K562 (cell line): Measurements from ENCODE around the gene RNF32. TPM values are rescaled to one million over a fixed set of nuclear protein-coding genes. Genes with fewer than 3 reads are reported as not detected.

Experiments
- HDAC3 ChIP-seq: fragments of 450-650 bp; IDR thresholded peaks from 2 replicates; pipeline ENCODE4 v1.6.1; 2018; ENCODE audit warnings: borderline replicate concordance, mild to moderate bottlenecking, moderate library complexity; ENCODE audit not compliant: partially characterized antibody
- RBBP5 ChIP-seq: fragments of 200-600 bp; sonication (generic); IDR thresholded peaks from 2 replicates; pipeline ENCODE4 v1.6.1; 2012; ENCODE audit warnings: borderline replicate concordance, mild to moderate bottlenecking, low read length, control low read depth, inconsistent platforms; ENCODE audit not compliant: insufficient read depth, poor library complexity, severe bottlenecking
- RBM14 ChIP-seq: fragments of 200-400 bp; formaldehyde crosslinking; IDR thresholded peaks from 2 replicates; pipeline ENCODE4 v1.6.1; 2018; ENCODE audit warnings: low read depth, mild to moderate bottlenecking, low read length, moderate library complexity, borderline replicate concordance; ENCODE audit not compliant: insufficient read depth
- TBP ChIP-seq: optimal IDR thresholded peaks from 2 replicates; pipeline ENCODE3; 2011; ENCODE audit warnings: low read depth, low read length, improper control_type of control experiment
- ZBED1 ChIP-seq: IDR thresholded peaks from 2 replicates; pipeline ENCODE4 v1.6.1; 2014
- polyA plus RNA-seq, 8 experiments: library from polyadenylated mRNA; depleted of rRNA in 4 of 8; stranded (reverse) in 5 of 8; unstranded in 3 of 8; fragments of >200 nt; fragmentation: Nextera tagmentation in 2 of 8; fragmentation: Illumina TruSeq in 1 of 8; extraction: Ambion mirVana in 2 of 8; extraction: Trizol in 1 of 8; gene quantifications; 2 replicates each; pipeline versions ENCODE4 v1.2.1 to v1.2.3, GENCODE V29; 2011 to 2014; ENCODE audit warnings: inconsistent platforms in 1 of 8, missing spikeins in 1 of 8
- total RNA-seq, 7 experiments: library from RNA; depleted of rRNA in 6 of 7; stranded (reverse); fragments of >200 nt in 6 of 7; fragmentation: Illumina TruSeq in 2 of 7; extraction: Trizol in 2 of 7; gene quantifications; 2 replicates each; pipeline versions ENCODE4 v1.2.1 to v1.2.3, GENCODE V29; 2011 to 2021; ENCODE audit warnings: low replicate concordance in 1 of 7
- TF ChIP-seq, protein P1 (sequence below): fragments of 450-650 bp; formaldehyde crosslinking; IDR thresholded peaks from 2 replicates; pipeline ENCODE4 v1.4.0; 2022; ENCODE audit warnings: missing genetic modification characterization
- TF ChIP-seq, protein P2 (sequence below), 2 experiments: fragments of 450-650 bp; formaldehyde crosslinking in 1 of 2; IDR thresholded peaks; 2 replicates each; pipeline versions ENCODE4 v1.4.0 to v1.6.1; 2014 to 2020; ENCODE audit warnings: mild to moderate bottlenecking in 2 of 2, borderline replicate concordance in 1 of 2, low read depth in 1 of 2
- TF ChIP-seq, protein P3 (sequence below), 2 experiments: fragments of 450-650 bp; IDR thresholded peaks; 2 replicates each; pipeline ENCODE4 v1.6.1; 2016
- TF ChIP-seq, protein P4 (sequence below): sonication (generic); formaldehyde crosslinking; IDR thresholded peaks from 2 replicates; pipeline ENCODE4 v1.8.1; 2023; ENCODE audit warnings: mild to moderate bottlenecking, missing genetic modification reagents, moderate library complexity
- TF ChIP-seq, protein P5 (sequence below), 3 experiments: IDR thresholded peaks in 2 of 3; conservative IDR thresholded peaks in 1 of 3; 2 replicates each; pipeline ENCODE4 v1.5.1; 2011 to 2012; ENCODE audit warnings: low read length in 3 of 3, mild to moderate bottlenecking in 3 of 3, control low read depth in 2 of 3, improper control_type of control experiment in 1 of 3, inconsistent platforms in 1 of 3, low read depth in 1 of 3, mixed read lengths in 1 of 3, moderate library complexity in 1 of 3; ENCODE audit not compliant: insufficient read depth in 2 of 3

Gene RNF32
- total and polyA plus RNA-seq, 9 of the 15 experiments (the other 6 are each of a cell fraction or from before 2014, with no cell fraction given): 2.6 to 7.0 (median 4.6) TPM

DNA sequence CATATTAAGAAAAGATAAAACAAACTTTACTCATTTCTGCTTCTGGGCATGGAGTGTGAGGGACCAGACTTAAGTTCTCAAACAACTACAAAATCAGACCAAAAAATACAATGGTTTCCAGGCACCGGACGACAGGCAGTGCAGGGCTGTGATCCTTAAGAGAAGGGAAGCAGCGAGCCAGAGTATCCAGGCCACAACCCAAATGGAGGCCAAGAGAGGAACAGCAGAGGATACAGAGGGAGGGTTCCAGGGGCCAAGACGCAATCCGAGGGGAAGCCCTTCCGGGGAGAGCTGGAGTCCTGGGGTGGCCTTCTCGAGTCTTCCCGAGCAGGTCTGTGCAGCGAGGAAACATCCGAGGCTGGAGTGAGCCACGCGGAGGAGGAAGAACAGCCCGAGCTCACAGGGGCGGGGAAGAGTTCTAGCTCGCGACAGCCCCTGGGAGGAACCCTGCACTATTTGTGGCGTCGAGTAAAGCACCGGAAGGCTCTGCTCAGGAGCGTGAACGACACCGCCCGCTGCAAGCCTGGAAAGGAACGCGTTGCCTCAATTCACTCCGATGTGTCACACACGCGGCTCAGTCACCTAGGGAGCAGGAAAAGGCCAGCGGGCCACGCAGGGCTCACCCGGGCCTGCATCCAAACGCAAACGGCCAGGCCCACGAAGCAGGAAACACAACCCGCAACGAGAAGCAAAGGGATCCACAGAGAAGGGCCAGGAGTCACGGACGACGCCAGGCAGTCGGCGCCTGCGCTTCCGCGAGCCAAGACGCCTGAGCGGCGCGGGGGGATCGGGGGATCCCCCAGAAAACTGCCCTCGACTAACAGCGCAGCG lies 933 bp upstream of the RNF32 start (continued):
- TF ChIP-seq, protein P1, sequence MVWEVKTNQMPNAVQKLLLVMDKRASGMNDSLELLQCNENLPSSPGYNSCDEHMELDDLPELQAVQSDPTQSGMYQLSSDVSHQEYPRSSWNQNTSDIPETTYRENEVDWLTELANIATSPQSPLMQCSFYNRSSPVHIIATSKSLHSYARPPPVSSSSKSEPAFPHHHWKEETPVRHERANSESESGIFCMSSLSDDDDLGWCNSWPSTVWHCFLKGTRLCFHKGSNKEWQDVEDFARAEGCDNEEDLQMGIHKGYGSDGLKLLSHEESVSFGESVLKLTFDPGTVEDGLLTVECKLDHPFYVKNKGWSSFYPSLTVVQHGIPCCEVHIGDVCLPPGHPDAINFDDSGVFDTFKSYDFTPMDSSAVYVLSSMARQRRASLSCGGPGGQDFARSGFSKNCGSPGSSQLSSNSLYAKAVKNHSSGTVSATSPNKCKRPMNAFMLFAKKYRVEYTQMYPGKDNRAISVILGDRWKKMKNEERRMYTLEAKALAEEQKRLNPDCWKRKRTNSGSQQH (CRISPR knock-in tag): 0 out of 2 replicates have a peak, but pooled peaks have one; percentile 61
- TF ChIP-seq RBBP5 (no peak), RBM14 (peak; percentile 95; the same call in 1 of the 2 replicates), ZBED1 (no peak), HDAC3 (no peak), TBP (peak; percentile 23)
- TF ChIP-seq, protein P2, sequence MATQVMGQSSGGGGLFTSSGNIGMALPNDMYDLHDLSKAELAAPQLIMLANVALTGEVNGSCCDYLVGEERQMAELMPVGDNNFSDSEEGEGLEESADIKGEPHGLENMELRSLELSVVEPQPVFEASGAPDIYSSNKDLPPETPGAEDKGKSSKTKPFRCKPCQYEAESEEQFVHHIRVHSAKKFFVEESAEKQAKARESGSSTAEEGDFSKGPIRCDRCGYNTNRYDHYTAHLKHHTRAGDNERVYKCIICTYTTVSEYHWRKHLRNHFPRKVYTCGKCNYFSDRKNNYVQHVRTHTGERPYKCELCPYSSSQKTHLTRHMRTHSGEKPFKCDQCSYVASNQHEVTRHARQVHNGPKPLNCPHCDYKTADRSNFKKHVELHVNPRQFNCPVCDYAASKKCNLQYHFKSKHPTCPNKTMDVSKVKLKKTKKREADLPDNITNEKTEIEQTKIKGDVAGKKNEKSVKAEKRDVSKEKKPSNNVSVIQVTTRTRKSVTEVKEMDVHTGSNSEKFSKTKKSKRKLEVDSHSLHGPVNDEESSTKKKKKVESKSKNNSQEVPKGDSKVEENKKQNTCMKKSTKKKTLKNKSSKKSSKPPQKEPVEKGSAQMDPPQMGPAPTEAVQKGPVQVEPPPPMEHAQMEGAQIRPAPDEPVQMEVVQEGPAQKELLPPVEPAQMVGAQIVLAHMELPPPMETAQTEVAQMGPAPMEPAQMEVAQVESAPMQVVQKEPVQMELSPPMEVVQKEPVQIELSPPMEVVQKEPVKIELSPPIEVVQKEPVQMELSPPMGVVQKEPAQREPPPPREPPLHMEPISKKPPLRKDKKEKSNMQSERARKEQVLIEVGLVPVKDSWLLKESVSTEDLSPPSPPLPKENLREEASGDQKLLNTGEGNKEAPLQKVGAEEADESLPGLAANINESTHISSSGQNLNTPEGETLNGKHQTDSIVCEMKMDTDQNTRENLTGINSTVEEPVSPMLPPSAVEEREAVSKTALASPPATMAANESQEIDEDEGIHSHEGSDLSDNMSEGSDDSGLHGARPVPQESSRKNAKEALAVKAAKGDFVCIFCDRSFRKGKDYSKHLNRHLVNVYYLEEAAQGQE (IDR thresholded peaks at IDR 0.05; ENCODE audit: borderline replicate concordance): no peak; the same call in 1 of the 2 replicates
- TF ChIP-seq, protein P2 (CRISPR knock-in tag; IDR thresholded peaks at IDR 0.05; ENCODE audit: low read depth): no peak
- TF ChIP-seq, protein P3, sequence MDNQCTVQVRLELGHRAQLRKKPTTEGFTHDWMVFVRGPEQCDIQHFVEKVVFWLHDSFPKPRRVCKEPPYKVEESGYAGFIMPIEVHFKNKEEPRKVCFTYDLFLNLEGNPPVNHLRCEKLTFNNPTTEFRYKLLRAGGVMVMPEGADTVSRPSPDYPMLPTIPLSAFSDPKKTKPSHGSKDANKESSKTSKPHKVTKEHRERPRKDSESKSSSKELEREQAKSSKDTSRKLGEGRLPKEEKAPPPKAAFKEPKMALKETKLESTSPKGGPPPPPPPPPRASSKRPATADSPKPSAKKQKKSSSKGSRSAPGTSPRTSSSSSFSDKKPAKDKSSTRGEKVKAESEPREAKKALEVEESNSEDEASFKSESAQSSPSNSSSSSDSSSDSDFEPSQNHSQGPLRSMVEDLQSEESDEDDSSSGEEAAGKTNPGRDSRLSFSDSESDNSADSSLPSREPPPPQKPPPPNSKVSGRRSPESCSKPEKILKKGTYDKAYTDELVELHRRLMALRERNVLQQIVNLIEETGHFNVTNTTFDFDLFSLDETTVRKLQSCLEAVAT (IDR thresholded peaks at IDR 0.05): peak in 1 of 2 experiments; percentile 82; a peak in 2 of 4 replicates
- TF ChIP-seq, protein P4, sequence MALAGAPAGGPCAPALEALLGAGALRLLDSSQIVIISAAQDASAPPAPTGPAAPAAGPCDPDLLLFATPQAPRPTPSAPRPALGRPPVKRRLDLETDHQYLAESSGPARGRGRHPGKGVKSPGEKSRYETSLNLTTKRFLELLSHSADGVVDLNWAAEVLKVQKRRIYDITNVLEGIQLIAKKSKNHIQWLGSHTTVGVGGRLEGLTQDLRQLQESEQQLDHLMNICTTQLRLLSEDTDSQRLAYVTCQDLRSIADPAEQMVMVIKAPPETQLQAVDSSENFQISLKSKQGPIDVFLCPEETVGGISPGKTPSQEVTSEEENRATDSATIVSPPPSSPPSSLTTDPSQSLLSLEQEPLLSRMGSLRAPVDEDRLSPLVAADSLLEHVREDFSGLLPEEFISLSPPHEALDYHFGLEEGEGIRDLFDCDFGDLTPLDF (CRISPR knock-in tag): no peak
- TF ChIP-seq, protein P5, sequence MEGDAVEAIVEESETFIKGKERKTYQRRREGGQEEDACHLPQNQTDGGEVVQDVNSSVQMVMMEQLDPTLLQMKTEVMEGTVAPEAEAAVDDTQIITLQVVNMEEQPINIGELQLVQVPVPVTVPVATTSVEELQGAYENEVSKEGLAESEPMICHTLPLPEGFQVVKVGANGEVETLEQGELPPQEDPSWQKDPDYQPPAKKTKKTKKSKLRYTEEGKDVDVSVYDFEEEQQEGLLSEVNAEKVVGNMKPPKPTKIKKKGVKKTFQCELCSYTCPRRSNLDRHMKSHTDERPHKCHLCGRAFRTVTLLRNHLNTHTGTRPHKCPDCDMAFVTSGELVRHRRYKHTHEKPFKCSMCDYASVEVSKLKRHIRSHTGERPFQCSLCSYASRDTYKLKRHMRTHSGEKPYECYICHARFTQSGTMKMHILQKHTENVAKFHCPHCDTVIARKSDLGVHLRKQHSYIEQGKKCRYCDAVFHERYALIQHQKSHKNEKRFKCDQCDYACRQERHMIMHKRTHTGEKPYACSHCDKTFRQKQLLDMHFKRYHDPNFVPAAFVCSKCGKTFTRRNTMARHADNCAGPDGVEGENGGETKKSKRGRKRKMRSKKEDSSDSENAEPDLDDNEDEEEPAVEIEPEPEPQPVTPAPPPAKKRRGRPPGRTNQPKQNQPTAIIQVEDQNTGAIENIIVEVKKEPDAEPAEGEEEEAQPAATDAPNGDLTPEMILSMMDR (IDR thresholded peaks at IDR 0.05 in 2 of 3, conservative IDR thresholded peaks at IDR 0.05 in 1 of 3; ENCODE audit: insufficient read depth in 2 of 3, low read depth in 1 of 3, low read length in 3 of 3): 0 out of 6 replicates have a peak, but pooled peaks of 1 of the 3 experiments have one; percentile 2
